CD1c-positive myeloid dendritic cell (primary cell): ENCODE data around the gene MEFV.
"Not testable (repeated sequence)": the region's sequence is repeated elsewhere in the genome, so short reads cannot be mapped to it uniquely, and the experiment has no call there.

ENCODE experiments used
- DNase-seq: peaks from one replicate; pipeline ENCODE4 v3.0.0-alpha.2; 2016; ENCODE audit errors: extremely low spot score

Gene MEFV

GRCh38 chr16:3256146-3256865 is at the start of gene MEFV:
Gene MEFV, minus strand, starts transcription at chr16:3256633. Its CDS starts 46 bp downstream, at chr16:3256587.
- peak; percentile 75 for DNase-seq

- no peak for DNase-seq
These were observed 49.6 kb upstream of the MEFV start for GRCh38 chr16:3306078-3306477.

- peak; percentile 92 for DNase-seq
These were observed 49.0 kb upstream of the MEFV start, which contains the start of the genes TIGD7 and ZNF75A for GRCh38 chr16:3305109-3306068. Gene TIGD7, minus strand, starts transcription at chr16:3305430. Its CDS starts 4,816 bp downstream, at chr16:3300614. Gene ZNF75A, plus strand, starts transcription at chr16:3305497. Its CDS starts 2,932 bp downstream, at chr16:3308429.

DNA sequence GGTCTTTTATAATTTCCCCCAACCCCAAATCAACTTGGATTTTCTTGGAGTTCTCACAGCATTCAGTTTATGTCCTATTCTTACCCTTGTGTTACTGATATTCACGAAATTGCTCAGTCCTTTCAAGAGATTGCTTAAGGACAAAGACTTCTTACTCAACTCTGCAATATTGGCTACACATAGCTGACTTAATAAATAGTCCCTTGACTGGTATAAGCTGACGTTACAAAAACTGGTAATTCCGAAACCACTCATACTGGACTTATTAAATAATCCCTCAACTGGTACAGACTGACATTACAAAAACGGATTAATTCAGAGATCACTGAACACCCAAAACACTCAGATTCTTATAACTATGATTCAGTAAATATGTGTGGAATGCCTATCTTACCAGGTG is 47.9 kb upstream of the MEFV start:
- no peak for DNase-seq

DNA sequence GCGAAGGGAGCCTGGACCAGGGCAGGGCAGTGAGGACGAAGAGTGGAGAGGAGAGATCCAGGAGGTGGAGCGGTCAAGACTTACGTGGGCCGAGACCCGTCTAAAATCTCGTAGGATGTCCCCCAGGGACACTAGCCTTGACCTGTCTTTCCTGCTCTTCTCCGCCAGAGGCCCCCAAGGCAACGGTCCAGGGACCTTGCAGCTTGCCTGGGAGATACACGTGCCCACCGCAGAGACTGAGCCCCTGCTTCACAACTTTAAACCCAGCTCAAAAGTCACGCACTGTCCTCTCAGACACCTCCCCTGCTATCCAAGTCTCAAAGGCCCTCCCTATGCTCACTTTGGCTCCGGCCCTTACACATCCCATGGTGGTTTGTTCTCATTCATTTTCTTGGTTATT is 39.4 kb upstream of the MEFV start:
- no peak for DNase-seq

DNA sequence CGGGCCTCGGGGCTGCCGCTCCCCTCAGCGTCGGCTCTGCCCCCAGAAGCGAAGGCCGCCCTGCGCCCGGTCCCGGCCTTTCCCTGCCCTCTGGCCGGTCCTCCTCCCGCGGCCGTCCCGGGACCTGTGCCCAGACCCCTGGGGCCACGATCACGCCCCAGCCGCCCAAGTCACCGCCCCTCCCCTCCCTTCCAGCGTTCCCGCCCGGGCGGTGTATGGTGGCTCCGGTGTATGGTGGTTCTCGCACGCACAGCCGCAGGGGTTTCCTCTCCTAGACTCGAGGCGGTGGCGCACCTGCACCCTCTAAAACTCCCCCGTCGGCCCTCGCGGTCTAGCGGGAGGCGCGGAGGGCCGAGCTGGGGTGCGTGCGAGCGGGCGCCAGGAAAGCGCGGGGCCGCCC is 38.8 kb upstream of the MEFV start:
- DNase-seq, result no peak

- DNase-seq, result no peak
These were observed 36.2 kb upstream of the MEFV start for GRCh38 chr16:3292604-3293003.

GRCh38 chr16:3289998-3290673 is 33.7 kb upstream of the MEFV start:
- no peak for DNase-seq

DNA sequence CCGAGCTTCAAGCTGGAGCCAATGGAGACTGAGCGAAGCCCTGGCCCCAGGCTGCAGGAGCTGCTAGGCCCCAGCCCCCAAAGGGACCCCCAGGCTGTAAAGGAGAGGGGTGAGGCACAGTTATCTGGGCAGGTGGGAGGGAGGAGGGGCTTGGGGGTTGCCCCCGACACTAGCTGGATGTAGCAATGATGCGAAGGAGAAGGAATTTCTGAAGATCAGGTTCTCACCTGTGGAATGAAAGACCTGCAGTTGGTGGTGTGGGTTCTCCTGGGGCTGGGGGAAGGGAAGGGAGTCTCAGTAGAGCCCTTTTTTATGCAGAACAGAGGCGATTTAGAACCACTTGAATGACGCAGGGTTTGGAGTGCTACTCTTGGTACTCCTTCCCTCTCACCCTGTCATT is 28.7 kb upstream of the MEFV start:
- no peak for DNase-seq

DNA sequence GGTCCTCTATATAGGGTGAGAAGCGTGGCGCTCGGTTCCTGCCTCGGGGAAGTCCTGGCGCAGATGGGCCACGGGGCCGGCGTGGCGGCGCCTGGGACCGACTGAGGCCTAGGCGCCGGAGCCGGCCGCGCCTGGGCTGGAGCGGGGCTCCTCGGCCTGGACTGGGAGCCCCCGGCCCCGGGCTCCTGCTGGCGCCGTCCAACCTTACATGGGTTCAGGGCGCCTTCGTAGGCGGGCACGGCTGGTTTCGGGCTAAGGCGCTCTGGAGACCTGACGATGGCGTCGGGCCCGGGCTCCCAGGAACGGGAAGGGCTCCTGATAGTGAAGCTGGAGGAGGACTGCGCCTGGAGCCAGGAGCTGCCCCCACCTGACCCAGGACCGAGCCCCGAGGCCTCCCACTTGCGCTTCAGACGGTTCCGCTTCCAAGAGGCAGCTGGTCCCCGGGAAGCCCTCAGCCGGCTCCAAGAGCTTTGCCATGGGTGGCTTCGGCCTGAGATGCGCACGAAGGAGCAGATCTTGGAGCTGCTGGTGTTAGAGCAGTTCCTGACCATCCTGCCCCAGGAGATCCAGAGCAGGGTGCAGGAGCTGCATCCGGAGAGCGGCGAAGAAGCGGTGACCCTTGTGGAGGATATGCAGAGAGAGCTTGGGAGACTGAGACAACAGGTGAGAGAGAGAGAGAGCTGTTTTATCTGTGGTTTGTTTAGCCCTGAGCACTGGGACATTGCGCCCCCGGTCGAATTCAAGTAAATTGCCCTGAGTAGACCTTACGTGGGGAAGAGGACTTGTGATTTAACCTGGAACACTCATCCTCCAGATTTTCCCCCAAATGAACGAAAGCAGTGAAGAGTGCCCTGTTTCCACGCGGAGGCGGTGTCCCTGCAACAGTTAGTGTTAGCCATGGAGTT is 27.4 kb upstream of the MEFV start:
- DNase-seq, result peak; percentile 51

- peak; percentile 98 for DNase-seq
These were observed 26.5 kb upstream of the MEFV start, which contains the start of gene ZNF263 for GRCh38 chr16:3282730-3283542. Gene ZNF263, plus strand, starts transcription at chr16:3283491. Its CDS starts 328 bp downstream, at chr16:3283819.

DNA sequence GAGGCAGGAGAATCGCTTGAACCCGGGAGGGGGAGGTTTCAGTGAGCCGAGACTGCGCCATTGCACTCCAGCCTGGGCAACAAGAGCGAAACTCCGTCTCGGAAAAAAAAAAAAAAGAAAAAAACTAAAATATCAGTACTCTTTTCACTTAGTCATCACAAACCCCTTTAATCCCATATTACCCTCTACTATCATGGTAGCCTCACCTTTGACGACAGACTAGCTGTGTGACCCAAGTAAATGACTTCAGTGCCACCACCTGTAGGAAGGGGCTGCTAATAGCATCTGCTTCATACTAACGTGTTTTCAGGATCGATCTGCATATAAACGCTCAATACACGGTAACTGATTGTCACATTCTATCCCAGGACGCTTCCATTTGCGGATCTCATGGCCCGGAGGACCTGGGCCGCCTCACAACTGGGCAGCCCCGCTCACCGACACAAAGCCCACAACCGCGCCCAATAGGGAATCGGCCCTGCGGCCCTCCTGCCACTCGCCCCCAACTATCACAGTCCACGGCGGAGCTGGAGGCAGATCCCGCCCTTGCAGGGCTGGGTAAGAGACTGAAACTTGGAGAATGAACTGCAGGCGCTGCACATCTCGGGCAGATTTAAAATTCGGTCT is 25.8 kb upstream of the MEFV start:
- no peak for DNase-seq

- no peak for DNase-seq
These were observed 24.9 kb upstream of the MEFV start for GRCh38 chr16:3281222-3281820.

- DNase-seq, result no peak
These were observed 20.2 kb upstream of the MEFV start for GRCh38 chr16:3276679-3277078.

DNA sequence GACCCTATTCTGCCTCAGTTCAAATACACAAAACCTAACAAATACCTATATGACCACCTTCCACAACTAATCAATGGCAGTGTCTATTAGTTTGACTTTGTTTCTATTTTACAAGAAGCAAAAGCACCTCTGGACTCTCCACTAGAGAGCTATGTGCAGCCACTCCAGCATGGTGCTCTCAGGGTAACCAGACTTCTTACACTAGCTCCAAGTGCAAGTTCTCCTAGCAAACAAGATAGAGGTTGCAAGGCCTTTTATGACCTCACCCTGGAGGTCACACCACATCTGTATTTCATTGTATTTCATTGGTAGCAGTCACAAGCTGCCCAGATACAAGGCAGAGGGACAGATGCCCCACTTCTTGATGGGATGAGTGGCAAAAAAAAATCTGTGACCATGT is 18.5 kb upstream of the MEFV start:
- DNase-seq, result no peak

GRCh38 chr16:3274490-3274889 is 18.1 kb upstream of the MEFV start:
- DNase-seq, result no peak

GRCh38 chr16:3271281-3271680 is 14.8 kb upstream of the MEFV start:
- not testable (repeated sequence) for DNase-seq

- DNase-seq, result not testable (repeated sequence)
These were observed 14.3 kb upstream of the MEFV start for GRCh38 chr16:3270718-3271117.

- DNase-seq, result no peak
These were observed 11.9 kb upstream of the MEFV start for GRCh38 chr16:3268294-3268693.
